NCI-H2227 (cell line): ENCODE data around the gene KCNG1.

Source experiments
- DNase-seq: peaks from one replicate; lab custom pipeline; 2025; ENCODE audit not compliant: unreplicated experiment; lab: John Stamatoyannopoulos, UW

The KCNG1 gene

GRCh38 chr20:51013577-51014330, 9.2 kb downstream of the KCNG1 start:
- DNase-seq, result no peak

GRCh38 chr20:51012357-51012756, 10.6 kb downstream of the KCNG1 start:
- DNase-seq, result no peak

DNA sequence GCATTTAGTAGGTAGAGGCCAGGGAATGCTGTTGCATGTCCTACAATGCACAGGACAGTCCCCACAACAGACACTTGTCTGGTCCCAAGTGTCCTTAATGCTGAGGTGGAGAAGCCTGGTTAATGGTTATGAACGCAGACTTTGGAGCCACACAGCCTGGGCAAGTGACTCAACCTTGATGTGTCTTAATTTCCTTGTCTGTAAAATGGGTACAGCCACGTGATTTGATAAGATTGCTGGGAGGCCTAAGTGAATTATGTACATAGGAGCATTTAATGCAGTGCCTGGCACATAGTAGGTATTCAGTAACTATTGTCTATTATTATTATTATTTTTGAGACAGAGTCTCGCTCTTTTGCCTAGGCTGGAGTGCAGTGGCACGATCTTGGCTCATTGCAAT, 11.4 kb downstream of the KCNG1 start:
- DNase-seq, result no peak

DNA sequence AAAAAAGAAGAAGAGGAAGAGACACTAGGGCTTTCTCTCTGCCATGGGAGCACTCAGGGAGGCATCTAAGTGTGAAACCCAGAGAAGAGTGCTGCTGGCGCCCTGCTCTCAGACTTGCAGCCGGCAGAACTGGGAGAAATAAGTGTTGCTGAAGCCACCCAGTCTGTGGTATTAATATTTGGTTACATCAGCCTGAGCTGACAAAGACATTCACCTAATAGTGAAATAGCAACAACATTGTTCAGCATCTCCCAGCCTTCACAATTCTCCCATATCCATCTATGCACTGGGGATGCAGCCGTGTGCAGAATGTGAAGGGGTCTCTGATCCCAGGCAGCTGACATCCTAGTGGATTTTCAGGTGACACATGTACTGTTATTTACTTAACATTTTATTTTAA, 12.0 kb downstream of the KCNG1 start:
- no peak for DNase-seq

GRCh38 chr20:51010043-51010365, 12.9 kb downstream of the KCNG1 start:
- no peak for DNase-seq

DNA sequence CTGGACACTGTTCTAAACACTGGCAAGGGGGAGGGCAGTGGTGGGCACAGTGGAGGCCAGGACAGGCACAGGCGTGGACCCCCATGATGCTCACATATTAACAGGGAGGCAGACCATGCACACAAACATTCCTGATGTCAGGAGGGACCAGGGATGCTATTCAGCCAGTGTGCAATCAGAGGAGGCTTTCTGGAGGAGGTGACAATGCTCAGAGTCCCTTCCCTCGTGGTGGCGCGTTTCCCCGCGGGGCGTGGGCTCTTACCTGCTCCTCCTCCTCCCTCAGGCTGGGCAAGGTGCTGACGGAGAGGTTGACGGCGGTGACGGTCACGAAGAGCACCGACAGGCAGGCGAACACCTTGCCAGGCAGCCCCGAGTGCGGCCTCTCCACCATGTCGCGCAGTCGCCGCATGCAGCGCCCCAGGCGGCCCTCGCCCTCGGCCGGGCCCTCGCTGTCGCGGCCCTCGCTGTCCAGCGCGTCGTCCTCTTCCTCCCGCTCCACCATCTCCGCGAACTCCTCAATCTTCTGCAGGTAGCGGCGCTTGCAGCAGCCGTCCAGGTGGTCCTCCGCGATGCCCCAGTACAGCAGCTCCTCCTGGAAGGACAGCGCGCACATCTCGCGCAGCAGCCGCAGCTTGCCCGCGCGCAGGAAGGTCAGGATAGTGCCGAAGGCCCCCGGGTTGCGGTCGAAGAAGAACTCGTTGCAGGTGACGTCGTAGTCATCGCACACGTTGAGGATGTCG, 13.4 kb downstream of the KCNG1 start:
- no peak for DNase-seq

DNA sequence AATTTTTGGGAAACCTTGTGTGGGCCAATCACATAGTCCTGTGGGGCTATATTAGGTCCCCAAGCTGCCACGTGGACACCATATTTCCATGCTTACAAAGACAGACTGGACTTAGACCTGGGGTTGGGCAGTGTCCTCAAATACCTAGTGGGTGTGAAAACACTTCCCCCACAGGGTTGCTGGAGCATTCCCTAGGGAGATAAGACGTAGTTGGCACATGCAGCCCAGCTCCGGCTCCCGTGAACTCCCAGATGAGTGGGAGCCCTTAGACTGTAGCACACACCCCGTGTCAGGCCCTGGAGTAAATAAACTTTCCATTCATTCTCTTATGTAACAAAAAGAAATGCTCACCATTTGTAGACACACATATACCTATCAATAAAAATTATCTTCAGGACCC, 14.2 kb downstream of the KCNG1 start:
- no peak for DNase-seq

- DNase-seq, result no peak
These were observed 17.7 kb downstream of the KCNG1 start for GRCh38 chr20:51005214-51005613.

DNA sequence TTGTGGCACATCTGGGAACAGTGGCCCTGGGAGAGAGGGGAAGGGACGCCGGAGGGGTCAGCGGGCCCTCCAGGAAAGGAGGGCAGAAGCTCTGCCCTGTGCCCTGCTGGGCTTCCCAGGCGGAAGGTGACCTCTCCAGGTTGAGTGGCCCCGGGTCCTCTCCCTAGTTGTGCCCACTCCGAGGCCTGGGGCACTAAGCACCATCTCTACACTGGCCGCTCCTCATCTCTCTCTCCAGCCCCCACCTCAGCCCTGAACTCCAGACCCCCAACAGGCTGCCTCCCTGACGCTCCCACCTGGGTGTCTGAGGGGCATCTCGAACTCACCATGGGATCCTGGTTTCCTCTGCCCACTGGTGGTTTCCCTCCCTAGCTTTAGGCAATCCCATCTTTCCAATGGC, 18.1 kb downstream of the KCNG1 start:
- DNase-seq, result no peak

- DNase-seq, result no peak
These were observed 18.6 kb downstream of the KCNG1 start for GRCh38 chr20:51004305-51004727.

DNA sequence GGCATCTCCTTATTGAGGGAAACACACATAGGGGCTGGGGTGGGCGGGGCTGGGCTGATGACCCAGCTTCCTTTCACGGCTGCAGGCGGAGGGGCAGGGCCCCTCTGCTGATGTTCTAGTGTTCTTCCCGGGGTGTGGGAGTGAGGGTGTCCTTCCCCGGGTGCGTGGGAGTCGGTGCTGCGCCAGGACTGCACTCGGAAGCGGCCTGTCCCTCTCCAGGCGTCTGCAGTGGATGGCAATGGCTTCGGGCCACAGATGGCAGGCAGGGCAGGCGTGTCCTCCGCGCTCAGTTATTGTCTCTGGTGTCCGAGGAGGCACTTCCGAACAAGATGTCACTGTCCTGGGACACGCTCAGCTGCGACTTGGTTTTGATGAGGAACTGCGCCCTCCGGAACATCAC, 19.2 kb downstream of the KCNG1 start:
- no peak for DNase-seq

GRCh38 chr20:51002633-51003032, 20.3 kb downstream of the KCNG1 start:
- no peak for DNase-seq

DNA sequence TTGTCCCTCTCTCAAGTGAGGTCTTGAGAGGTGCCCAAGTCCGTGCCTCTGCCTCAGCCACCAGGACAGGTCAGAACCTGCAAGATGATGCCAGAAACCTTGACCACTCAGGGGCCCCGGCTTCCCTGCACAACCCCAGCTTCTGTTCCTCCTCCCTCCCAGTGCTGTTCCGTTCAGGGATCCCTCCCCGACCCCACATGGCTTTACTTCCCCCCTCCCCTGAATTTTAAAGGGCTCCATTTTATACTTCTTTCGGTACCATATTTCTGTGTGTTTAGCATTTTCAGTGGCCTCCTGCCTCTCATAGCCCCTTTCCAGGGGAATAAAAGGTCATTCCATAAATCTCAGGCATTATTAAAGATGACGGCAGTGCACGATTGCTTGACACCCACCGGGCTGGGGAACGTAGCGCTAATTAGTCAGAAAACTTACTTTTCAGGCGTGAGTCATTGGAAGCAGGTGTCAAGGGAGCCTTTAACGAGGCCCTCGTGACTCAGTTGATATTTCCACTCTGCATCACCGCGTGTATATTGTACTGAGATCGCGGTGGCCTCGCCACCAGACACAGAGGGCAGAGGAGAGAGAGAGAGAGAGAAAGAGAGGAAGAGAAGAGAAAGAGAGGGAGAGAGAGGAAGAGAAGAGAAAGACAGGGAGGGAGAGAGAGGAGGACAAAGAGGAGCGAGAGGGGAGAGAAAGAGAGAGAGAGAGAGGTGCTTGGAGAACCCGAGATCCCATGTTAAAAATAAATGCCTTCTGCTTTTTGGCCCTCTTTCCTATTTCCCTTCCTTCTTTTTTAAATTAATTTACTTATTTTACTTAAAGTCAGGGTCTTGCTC, 21.3 kb downstream of the KCNG1 start:
- no peak for DNase-seq

DNA sequence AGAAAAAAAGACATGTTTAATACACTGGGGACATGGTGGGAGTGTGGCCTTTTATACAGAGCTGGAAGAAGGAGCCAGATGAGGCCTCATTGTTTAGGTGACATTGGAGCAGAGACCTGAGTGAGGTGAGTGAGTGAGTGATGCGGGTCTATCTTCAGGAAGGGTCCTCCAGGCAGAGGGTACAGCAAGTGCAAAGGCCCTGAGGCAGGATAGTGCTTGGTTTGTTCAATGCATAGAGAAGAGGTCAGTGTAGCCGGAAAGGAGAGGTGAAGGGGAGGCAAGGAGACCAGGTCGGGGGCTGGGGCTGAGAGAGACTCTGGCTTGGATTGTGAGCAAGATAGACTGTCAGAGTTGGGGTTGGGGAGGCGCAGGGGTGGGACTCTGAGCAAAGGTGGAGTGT, 23.6 kb downstream of the KCNG1 start:
- DNase-seq, result no peak

GRCh38 chr20:50996901-50997865, 25.7 kb downstream of the KCNG1 start:
- DNase-seq, result peak; percentile 36

DNA sequence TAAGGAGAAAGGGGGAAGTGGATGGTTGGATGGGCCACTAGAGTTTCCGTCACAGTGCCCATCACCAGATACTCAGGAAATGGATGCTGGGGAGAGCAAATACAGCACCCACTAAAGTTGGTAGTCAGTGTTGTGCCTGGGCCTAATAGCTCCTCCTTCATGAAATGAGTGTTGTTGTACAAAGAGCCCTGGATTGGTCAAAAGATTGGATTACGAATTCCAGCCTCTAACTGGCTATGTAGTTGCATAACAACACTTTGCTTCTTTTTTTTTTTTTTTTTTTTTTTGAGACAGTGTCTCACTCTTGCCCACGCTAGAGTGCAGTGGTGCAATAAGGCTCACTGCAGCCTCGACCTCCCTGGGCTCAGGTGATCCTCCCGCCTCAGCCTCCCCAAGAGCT, 27.4 kb downstream of the KCNG1 start:
- DNase-seq, result no peak

DNA sequence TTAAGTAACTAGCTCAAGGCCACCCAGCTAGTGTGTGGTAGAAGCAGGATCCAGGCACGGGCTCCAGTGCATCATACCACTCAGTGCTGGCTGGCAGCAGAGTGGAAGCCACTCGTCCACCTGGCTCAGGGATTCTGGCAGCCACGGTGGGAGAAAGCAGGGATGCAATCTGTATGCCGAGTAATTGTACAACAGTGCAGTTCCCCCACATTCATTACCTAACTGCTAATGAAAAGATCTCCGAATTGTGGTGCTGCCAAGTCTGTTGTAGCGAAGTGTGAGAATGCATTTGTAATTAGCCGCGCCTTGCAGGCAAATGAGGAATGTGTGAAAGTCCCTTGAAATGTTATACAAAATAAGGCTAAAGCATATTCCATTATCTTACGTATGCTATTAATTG, 29.0 kb downstream of the KCNG1 start:
- DNase-seq, result no peak

- DNase-seq, result peak; percentile 49
These were observed 30.0 kb downstream of the KCNG1 start for GRCh38 chr20:50992733-50993457.

DNA sequence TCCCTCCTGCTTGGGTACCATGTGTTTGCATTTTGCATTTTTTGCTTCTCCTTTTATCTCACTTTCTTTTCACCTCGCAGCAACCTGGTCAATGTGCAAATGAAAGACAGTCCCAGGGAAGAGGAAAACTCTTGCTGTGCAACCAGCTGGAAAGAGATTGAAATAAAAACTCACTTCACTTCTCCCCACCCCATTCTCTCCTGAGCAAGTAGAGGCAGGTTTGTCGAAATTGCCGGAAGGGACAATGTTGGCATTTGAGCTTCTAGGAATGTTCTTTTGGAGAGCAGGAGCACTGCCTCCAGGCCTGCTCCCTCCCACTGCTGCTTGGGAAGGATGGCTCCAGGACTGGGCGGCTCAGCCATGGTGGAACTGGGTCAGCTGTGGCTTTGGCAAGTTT, 30.6 kb downstream of the KCNG1 start:
- no peak for DNase-seq

DNA sequence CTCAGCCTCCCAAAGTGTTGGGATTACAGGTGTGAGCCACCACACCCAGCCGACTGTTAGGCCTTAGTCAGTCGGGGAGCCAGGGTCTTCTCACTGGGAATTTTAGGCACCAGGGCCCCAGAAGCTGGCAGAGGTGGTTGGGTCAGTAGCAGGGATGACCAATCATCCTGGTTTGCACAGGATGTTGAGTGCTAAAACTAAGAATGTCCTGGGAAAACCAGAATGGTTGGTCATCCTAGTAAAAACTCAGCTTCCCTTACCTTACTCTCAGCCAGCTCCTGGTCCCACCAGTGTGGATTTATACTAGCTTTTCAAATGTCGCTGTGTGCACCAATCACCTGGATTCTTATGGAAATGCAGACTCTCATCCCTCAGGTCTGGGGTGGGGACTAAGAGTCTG, 31.8 kb downstream of the KCNG1 start:
- no peak for DNase-seq
